ENCODE results near the gene GLUD2.

GLUD2 gene

GRCh38 chrX:121011254-121011653, 36.2 kb upstream of the GLUD2 start:
- Histone ChIP-seq H3K4me1 (ENCODE audit: insufficient read depth, low read length, poor library complexity, severe bottlenecking) (no peaks in the 10 kb centered on the region), H4K20me1 (ENCODE audit: insufficient read depth, low read length, poor library complexity, severe bottlenecking) (no peaks in the 10 kb centered on the region), H3K4me3 (ENCODE audit: low read length, poor library complexity, severe bottlenecking) (no peak overlapping the region), H3K79me2 (ENCODE audit: insufficient read depth, low read length) (no peaks in the 10 kb centered on the region), H3K9me2 (replicated peaks; ENCODE audit: low read depth, low read length) (no peaks in the 10 kb centered on the region), H2AFZ (ENCODE audit: low read length) (no peak overlapping the region), H3K27me3 (ENCODE audit: insufficient read depth, low read length, poor library complexity, severe bottlenecking) (no peaks in the 10 kb centered on the region), H3K4me2 (ENCODE audit: low read depth, low read length, poor library complexity, severe bottlenecking) (no peak overlapping the region), H3F3A (ENCODE audit: low read depth) (no peaks in the 10 kb centered on the region), H3K9ac (ENCODE audit: low read depth, low read length, poor library complexity, severe bottlenecking) (no peak overlapping the region), H3K36me3 (ENCODE audit: insufficient read depth, low read length) (no peaks in the 10 kb centered on the region), H3K9me3 (ENCODE audit: insufficient read depth, low read depth, low read length) (no peaks in the 10 kb centered on the region)
- no peak for TF ChIP-seq EZH2phosphoT487 (IDR thresholded peaks at IDR 0.05; ENCODE audit: borderline replicate concordance)
- TF ChIP-seq, protein P1, sequence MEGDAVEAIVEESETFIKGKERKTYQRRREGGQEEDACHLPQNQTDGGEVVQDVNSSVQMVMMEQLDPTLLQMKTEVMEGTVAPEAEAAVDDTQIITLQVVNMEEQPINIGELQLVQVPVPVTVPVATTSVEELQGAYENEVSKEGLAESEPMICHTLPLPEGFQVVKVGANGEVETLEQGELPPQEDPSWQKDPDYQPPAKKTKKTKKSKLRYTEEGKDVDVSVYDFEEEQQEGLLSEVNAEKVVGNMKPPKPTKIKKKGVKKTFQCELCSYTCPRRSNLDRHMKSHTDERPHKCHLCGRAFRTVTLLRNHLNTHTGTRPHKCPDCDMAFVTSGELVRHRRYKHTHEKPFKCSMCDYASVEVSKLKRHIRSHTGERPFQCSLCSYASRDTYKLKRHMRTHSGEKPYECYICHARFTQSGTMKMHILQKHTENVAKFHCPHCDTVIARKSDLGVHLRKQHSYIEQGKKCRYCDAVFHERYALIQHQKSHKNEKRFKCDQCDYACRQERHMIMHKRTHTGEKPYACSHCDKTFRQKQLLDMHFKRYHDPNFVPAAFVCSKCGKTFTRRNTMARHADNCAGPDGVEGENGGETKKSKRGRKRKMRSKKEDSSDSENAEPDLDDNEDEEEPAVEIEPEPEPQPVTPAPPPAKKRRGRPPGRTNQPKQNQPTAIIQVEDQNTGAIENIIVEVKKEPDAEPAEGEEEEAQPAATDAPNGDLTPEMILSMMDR (conservative IDR thresholded peaks at IDR 0.05; ENCODE audit: low read length), result no peak

- Histone ChIP-seq H3K79me2 (ENCODE audit: insufficient read depth, low read length) (no peaks in the 10 kb centered on the region), H3K4me2 (ENCODE audit: low read depth, low read length, poor library complexity, severe bottlenecking) (no peak overlapping the region), H4K20me1 (ENCODE audit: insufficient read depth, low read length, poor library complexity, severe bottlenecking) (no peaks in the 10 kb centered on the region), H3K9me2 (replicated peaks; ENCODE audit: low read depth, low read length) (no peaks in the 10 kb centered on the region), H3K9me3 (ENCODE audit: insufficient read depth, low read depth, low read length) (no peaks in the 10 kb centered on the region), H3K4me1 (ENCODE audit: insufficient read depth, low read length, poor library complexity, severe bottlenecking) (no peaks in the 10 kb centered on the region), H3K36me3 (ENCODE audit: insufficient read depth, low read length) (no peaks in the 10 kb centered on the region), H3K27me3 (ENCODE audit: insufficient read depth, low read length, poor library complexity, severe bottlenecking) (no peaks in the 10 kb centered on the region), H2AFZ (ENCODE audit: low read length) (no peak overlapping the region), H3F3A (ENCODE audit: low read depth) (no peaks in the 10 kb centered on the region), H3K9ac (ENCODE audit: low read depth, low read length, poor library complexity, severe bottlenecking) (no peak overlapping the region), H3K4me3 (ENCODE audit: low read length, poor library complexity, severe bottlenecking) (no peak overlapping the region)
- TF ChIP-seq, protein P1 (conservative IDR thresholded peaks at IDR 0.05; ENCODE audit: low read length), result no peak
- no peak for TF ChIP-seq EZH2phosphoT487 (IDR thresholded peaks at IDR 0.05; ENCODE audit: borderline replicate concordance)
Observed at GRCh38 chrX:121013897-121014455, 33.4 kb upstream of the GLUD2 start.

GRCh38 chrX:121014826-121015225, 32.6 kb upstream of the GLUD2 start:
- H3K4me3 ChIP-seq (ENCODE audit: low read length, poor library complexity, severe bottlenecking), result no peak overlapping the region
- H3K4me1 ChIP-seq (ENCODE audit: insufficient read depth, low read length, poor library complexity, severe bottlenecking), result no peaks in the 10 kb centered on the region
- H3K9me2 ChIP-seq (replicated peaks; ENCODE audit: low read depth, low read length), result no peaks in the 10 kb centered on the region
- H3K36me3 ChIP-seq (ENCODE audit: insufficient read depth, low read length), result no peaks in the 10 kb centered on the region
- no peak for TF ChIP-seq EZH2phosphoT487 (IDR thresholded peaks at IDR 0.05; ENCODE audit: borderline replicate concordance)
- TF ChIP-seq, protein P1 (conservative IDR thresholded peaks at IDR 0.05; ENCODE audit: low read length), result no peak
- H3K27me3 ChIP-seq (ENCODE audit: insufficient read depth, low read length, poor library complexity, severe bottlenecking), result no peaks in the 10 kb centered on the region
- H3K9ac ChIP-seq (ENCODE audit: low read depth, low read length, poor library complexity, severe bottlenecking), result no peak overlapping the region
- H4K20me1 ChIP-seq (ENCODE audit: insufficient read depth, low read length, poor library complexity, severe bottlenecking), result no peaks in the 10 kb centered on the region
- H2AFZ ChIP-seq (ENCODE audit: low read length), result no peak overlapping the region
- no peak overlapping the region for H3K4me2 ChIP-seq (ENCODE audit: low read depth, low read length, poor library complexity, severe bottlenecking)
- H3K9me3 ChIP-seq (ENCODE audit: insufficient read depth, low read depth, low read length), result no peaks in the 10 kb centered on the region
- no peaks in the 10 kb centered on the region for H3F3A ChIP-seq (ENCODE audit: low read depth)
- H3K79me2 ChIP-seq (ENCODE audit: insufficient read depth, low read length), result no peaks in the 10 kb centered on the region
